Stimulated activated CD8-positive, alpha-beta memory T cell treated with anti-CD3 and anti-CD28 coated beads, Interleukin-4, amount 100 ng/mL, for 24 hours (primary cell): ENCODE results near the gene CCDC6.
"Not testable (repeated sequence)": the region's sequence is repeated elsewhere in the genome, so short reads cannot be mapped to it uniquely, and the experiment has no call there.

ENCODE experiments used
- DNase-seq: peaks from one replicate; pipeline ENCODE4 v3.0.0-alpha.2; 2020; ENCODE audit warnings: low read depth

CCDC6 gene

DNA sequence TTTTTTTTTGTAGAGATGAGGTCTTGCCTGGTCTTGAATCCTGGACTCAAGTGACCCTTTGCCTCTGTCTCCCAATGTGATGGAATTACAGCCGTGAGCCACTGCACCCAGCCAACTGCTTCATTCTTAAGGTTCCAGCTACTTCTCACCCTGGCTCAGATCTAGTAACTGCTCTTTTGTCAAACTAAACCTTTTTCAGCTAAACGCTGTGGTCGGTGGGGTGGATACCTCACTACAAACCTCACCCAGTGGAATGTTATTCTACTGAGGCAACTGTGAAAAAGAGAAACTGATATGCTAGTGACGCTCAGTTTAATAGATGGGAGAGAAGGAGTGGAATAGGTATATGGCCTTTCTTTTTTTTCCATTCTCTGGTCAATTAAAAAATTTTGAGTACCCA is 151.4 kb downstream of the CCDC6 start:
- no peak for DNase-seq

- DNase-seq, result no peak
Observed at GRCh38 chr10:59753267-59753666, 153.1 kb downstream of the CCDC6 start, which contains the start of gene MRLN. Gene MRLN, minus strand, starts transcription at chr10:59753455.

GRCh38 chr10:59752278-59752940 is 153.9 kb downstream of the CCDC6 start:
- no peak for DNase-seq

- DNase-seq, result no peak
Observed at GRCh38 chr10:59750155-59750945, 156.0 kb downstream of the CCDC6 start.

- no peak for DNase-seq
Observed at GRCh38 chr10:59748834-59749233, 157.5 kb downstream of the CCDC6 start.

DNA sequence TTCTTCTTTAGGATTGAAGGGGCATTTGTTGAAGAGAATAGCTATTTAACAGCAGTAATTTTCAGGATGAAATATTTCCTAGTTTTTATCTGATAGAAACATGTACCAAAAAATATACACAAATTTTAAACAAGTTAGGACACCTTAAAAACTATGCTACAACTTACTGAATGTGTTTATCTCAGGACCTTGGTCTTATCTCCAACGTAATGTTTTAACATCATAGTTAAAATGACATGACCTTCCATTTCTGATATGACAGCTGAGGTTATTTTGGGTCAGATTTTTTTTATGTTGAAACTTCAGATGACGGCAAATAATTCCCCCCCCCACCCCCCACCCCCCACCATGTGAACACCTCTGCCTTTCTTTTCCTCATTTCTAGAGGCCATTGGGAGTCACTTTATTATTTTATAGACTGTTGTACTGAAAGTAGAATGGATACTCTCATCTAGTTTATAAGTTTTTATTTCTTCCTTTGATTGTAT is 161.1 kb downstream of the CCDC6 start:
- no peak for DNase-seq

DNA sequence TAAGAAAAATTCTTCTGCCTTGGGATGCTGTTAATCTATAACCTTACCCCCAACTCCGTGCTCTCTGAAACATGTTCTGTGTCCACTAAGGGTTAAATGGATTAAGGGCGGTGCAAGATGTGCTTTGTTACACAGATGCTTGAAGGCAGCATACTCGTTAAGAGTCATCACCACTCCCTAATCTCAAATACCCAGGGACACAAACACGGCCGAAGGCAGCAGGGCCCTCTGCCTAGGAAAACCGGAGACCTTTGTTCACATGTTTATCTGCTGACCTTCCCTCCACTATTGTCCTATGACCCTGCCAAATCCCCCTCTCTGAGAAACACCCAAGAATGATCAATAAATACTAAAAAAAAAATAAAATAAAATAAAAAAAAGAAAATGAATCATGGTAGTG is 161.6 kb downstream of the CCDC6 start:
- not testable (repeated sequence) for DNase-seq

DNA sequence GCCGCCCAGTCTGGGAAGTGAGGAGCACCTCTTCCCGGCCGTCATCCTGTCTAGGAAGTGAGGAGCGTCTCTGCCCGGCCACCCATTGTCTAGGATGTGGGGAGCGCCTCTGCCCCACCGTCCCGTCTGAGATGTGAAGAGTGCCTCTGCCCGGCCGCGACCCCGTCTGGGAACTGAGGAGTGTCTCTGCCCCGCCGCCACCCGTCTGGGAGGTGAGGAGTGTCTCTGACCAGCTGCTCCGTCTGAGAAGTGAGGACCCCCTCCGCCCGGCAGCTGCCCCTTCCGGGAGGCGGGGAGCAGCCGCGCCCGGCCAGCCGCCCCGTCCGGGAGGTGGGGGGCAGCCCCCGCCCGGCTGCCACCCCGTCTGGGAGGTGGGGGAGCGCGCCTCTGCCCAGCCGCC is 162.2 kb downstream of the CCDC6 start:
- DNase-seq, result not testable (repeated sequence)

DNA sequence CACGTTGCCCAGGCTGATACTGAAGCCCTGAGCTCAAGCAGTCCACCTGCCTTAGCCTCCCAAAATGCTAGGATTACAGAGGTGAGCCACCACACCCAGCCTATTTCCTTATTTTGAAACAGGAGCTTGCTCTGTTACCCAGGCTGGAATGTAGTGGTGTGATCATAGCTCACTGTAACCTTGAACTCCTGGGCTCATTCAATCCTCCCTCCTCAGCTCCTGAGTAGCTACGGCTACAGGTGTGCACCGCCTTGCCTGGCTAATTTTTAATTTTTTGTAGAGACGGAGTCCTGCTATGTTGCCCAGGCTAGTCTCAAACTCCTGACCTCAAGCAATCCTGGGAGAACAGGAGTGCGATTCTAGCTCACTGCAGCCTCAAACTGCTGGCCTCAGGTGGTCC is 164.8 kb downstream of the CCDC6 start:
- DNase-seq, result no peak

DNA sequence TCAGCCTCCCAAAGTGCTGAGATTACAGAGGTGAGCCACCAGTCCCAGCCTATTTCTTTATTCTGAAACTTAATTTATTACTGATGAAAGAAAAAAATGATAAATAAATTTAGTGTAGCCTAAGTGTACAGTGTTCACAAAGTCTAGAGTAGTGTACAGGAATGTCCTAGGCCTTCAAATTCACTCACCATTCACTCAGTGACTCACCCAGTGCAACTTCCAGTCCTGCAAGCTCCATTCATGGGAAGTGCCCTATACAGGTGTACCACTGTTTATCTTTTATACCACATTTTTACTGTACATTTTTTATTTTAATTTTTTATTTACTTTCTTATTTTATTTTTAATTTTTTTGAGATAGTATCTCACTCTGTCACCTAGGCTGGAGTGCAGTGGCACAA is 165.3 kb downstream of the CCDC6 start:
- DNase-seq, result no peak
